A673 (cell line): ENCODE results near the gene COMP. TPM values are rescaled to one million over a fixed set of nuclear protein-coding genes. Genes with fewer than 3 reads are reported as not detected.

Source experiments
- BruUV-seq: library from RNA; stranded (reverse); fragments of 400-500 nt; replicated peaks from 2 replicates; lab custom pipeline; 2021; lab: Mats Ljungman, UMichigan
- CTCF ChIA-PET: fragments of 300-600 bp; sonication (Branson Sonifier 250); formaldehyde crosslinking; loops from one replicate; lab custom pipeline; 2022; ENCODE audit warnings: antibody characterized with exemption; lab: Charles Lee
- POLR2A ChIA-PET: fragments of 300-600 bp; sonication (Branson Sonifier 250); formaldehyde crosslinking; loops from one replicate; lab custom pipeline; 2022; ENCODE audit warnings: antibody characterized with exemption; ENCODE audit not compliant: low non-redundant PET; lab: Charles Lee
- DNase-seq: peaks from one replicate; pipeline ENCODE4 v3.0.0-alpha.2; 2015; ENCODE audit warnings: low spot score
- H3K27ac ChIP-seq: fragments of 200-600 bp; sonication (generic); 2 replicates; pipeline ENCODE4 v1.5.1; 2016; ENCODE audit warnings: mixed run types, low read depth, mild to moderate bottlenecking, mixed read lengths, antibody characterized with exemption, low read length; ENCODE audit not compliant: poor library complexity, severe bottlenecking
- H3K27me3 ChIP-seq: fragments of 200-600 bp; sonication (generic); replicated peaks from 2 replicates; pipeline ENCODE4 v1.6.1; 2017; ENCODE audit warnings: mixed run types, low read depth, mild to moderate bottlenecking, mixed read lengths, antibody characterized with exemption, low read length; ENCODE audit not compliant: insufficient read depth, poor library complexity
- H3K36me3 ChIP-seq: fragments of 200-600 bp; sonication (generic); 2 replicates; pipeline ENCODE4 v1.6.1; 2016; ENCODE audit warnings: mixed run types, mild to moderate bottlenecking, mixed read lengths, antibody characterized with exemption, low read length; ENCODE audit not compliant: insufficient read depth, poor library complexity, severe bottlenecking
- H3K4me1 ChIP-seq: fragments of 200-600 bp; sonication (generic); 2 replicates; pipeline ENCODE4 v1.6.1; 2017; ENCODE audit warnings: mixed run types, mild to moderate bottlenecking, mixed read lengths, antibody characterized with exemption, low read length; ENCODE audit not compliant: insufficient read depth, poor library complexity, severe bottlenecking
- H3K4me3 ChIP-seq: fragments of 200-600 bp; sonication (generic); 2 replicates; pipeline ENCODE4 v1.5.1; 2016; ENCODE audit warnings: low read depth, mixed run types, mild to moderate bottlenecking, mixed read lengths, low read length; ENCODE audit not compliant: poor library complexity, severe bottlenecking
- H3K9me3 ChIP-seq: fragments of 200-600 bp; sonication (generic); 2 replicates; pipeline ENCODE4 v1.6.1; 2016; ENCODE audit warnings: mixed run types, low read depth, mild to moderate bottlenecking, mixed read lengths, antibody characterized with exemption, low read length; ENCODE audit not compliant: poor library complexity, severe bottlenecking
- CTCF ChIP-seq: fragments of 300-800, 200-600 bp; sonication (generic); conservative IDR thresholded peaks from 2 replicates; pipeline ENCODE4 v1.5.1; 2017; ENCODE audit warnings: low read depth, mild to moderate bottlenecking, antibody characterized with exemption, low read length, moderate library complexity, mixed read lengths
- EZH2 ChIP-seq: fragments of 200-600 bp; sonication (generic); IDR thresholded peaks from 2 replicates; pipeline ENCODE4 v1.6.1; 2017; ENCODE audit warnings: borderline replicate concordance, low read depth, mild to moderate bottlenecking, mixed read lengths, antibody characterized with exemption, low read length; ENCODE audit not compliant: poor library complexity, severe bottlenecking
- intact Hi-C: fragments of 100-400 bp; cut with micrococcal nuclease; formaldehyde crosslinking; loops from one replicate; pipeline ENCODE4 v1.10.0; 2022; ENCODE audit not compliant: unreplicated experiment
- total RNA-seq: library from RNA; stranded (reverse); gene quantifications from 2 replicates; pipeline ENCODE4 v1.2.3, GENCODE V29; 2021

Gene COMP
- total RNA-seq, 1 experiment from 2014 or later: not detected

DNA sequence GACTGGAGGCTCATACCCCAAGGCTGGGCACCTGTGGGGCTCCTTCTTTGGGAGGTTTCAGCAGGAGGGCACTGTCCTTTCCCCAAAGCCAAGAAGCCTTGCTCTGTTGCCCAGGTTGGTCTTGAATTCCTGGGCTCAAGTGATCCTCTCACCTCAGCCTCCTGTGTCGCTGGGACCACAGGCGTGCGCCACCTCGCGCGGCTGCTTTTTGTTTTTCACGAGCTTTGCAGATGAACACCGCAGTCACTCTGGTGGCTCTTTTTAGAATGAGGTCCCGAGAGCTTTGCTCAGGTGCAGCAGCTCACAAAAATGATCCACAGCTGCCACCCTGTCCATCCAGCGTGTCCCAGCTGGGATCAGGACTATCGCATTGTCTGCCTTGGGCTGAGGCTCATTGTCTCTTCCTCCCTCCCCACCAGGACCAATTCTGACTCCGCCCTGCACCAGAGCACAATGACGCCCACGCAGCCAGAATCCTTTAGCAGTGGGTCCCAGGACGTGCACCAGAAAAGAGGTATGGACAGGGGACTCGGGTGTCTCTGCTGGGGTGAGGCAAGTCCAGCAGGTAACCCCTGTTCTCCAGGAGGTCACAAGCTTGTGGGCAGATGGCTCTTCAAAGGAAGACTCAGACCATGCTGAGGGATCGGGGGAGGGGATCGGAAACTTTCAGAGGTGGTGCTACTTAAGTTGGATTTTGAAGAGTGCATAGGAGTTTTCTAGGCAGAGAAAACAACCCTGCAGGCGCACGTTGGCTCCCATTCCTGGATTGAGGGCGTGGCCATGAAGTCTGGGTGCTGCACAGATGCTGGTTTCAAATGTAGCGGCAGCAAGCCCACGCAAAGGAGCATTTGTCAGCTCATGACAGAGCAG lies 41.5 kb downstream of the COMP start:
- intact Hi-C loops: no loop called here
- no peak overlapping the region for H3K4me3 ChIP-seq
- no peaks in the 10 kb centered on the region for H3K4me1 ChIP-seq
- CTCF ChIA-PET: no interaction called here
- H3K27ac ChIP-seq: no peak overlapping the region
- no peaks in the 10 kb centered on the region for H3K36me3 ChIP-seq
- no peaks in the 10 kb centered on the region for H3K27me3 ChIP-seq
- H3K9me3 ChIP-seq: no peaks in the 10 kb centered on the region
- DNase-seq: no peak
- TF ChIP-seq EZH2 (no peak), CTCF (no peak)
- POLR2A ChIA-PET: no interaction called here
- BruUV-seq: no TSS peak

GRCh38 chr19:18746401-18747325 lies 44.4 kb downstream of the COMP start:
- intact Hi-C loops: no loop called here
- TF ChIP-seq EZH2 (no peak), CTCF (no peak)
- Histone ChIP-seq H3K4me1 (no peaks in the 10 kb centered on the region), H3K27ac (no peak overlapping the region), H3K9me3 (no peaks in the 10 kb centered on the region), H3K27me3 (no peaks in the 10 kb centered on the region), H3K4me3 (no peak overlapping the region), H3K36me3 (no peaks in the 10 kb centered on the region)
- no peak for DNase-seq
- CTCF ChIA-PET: no interaction called here
- BruUV-seq: no TSS peak
- POLR2A ChIA-PET: no interaction called here

DNA sequence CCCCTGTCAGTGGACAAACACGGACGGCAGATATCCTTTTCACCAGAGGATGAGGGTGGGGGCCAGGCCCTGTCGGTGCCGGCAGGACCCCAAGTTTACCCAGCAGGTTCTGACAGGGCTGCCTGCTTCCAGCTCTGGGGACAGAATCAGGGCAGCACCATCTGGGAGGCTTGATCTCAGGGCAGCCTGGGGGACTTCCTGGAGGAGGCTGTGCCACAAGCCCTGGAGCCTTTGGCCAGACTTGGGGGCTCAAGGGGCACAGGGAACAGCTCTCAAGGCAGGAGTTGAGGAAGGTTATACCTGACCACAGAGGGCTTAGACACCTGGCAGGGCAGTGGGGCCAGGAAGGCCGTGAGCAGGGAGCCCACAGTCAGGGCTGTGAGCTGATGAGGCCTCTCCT lies 45.2 kb downstream of the COMP start:
- TF ChIP-seq EZH2 (no peak), CTCF (no peak)
- POLR2A ChIA-PET: no interaction called here

More for the DNA sequence above, 45.2 kb downstream of the COMP start:
- no TSS peak for BruUV-seq
- Histone ChIP-seq H3K4me3 (no peak overlapping the region), H3K27ac (no peak overlapping the region), H3K4me1 (no peaks in the 10 kb centered on the region), H3K9me3 (no peaks in the 10 kb centered on the region), H3K27me3 (no peaks in the 10 kb centered on the region), H3K36me3 (no peaks in the 10 kb centered on the region)
- intact Hi-C loops: no loop called here
- CTCF ChIA-PET: no interaction called here
- no peak for DNase-seq
